ENCODE measurements around the gene SLX9. TPM values are rescaled to one million over a fixed set of nuclear protein-coding genes. Genes with fewer than 3 reads are reported as not detected.

Gene SLX9
- total RNA-seq, 1 donor from 2014 or later = 24.0 TPM

DNA sequence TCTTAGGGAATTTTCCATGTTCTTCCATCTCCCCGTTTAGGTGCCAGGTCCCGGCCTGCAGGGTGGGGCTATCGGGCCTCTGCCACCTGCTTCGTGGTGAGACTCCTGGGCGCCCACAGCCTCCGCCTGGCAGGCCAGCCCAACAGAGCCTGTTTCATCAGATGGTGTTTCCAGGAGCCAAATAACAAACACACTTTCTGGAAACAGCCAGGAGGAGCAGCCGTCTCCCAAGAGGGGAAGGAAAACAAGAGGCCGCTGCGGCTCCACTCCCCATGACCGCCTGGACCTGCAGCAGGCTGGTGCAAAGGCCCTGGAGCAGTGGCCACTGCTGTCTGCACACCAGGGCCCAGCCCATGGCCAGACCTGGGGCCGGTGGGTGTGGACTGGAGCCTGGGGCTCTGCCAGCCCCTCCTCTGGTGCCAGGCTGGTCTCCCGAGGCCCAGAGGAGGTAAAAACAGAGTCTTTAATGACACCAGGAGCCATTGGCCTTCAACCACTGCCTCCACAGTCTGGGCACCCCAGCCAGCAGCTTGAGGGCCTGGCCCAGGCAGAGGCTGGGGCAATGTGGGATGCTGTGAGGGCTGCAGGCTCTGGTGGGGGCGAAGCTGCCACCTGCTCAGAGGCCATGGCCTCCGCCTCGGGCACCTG is 55.0 kb downstream of the SLX9 start:
- TF ChIP-seq, protein P1, sequence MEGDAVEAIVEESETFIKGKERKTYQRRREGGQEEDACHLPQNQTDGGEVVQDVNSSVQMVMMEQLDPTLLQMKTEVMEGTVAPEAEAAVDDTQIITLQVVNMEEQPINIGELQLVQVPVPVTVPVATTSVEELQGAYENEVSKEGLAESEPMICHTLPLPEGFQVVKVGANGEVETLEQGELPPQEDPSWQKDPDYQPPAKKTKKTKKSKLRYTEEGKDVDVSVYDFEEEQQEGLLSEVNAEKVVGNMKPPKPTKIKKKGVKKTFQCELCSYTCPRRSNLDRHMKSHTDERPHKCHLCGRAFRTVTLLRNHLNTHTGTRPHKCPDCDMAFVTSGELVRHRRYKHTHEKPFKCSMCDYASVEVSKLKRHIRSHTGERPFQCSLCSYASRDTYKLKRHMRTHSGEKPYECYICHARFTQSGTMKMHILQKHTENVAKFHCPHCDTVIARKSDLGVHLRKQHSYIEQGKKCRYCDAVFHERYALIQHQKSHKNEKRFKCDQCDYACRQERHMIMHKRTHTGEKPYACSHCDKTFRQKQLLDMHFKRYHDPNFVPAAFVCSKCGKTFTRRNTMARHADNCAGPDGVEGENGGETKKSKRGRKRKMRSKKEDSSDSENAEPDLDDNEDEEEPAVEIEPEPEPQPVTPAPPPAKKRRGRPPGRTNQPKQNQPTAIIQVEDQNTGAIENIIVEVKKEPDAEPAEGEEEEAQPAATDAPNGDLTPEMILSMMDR (IDR thresholded peaks at IDR 0.05) = no peak

DNA sequence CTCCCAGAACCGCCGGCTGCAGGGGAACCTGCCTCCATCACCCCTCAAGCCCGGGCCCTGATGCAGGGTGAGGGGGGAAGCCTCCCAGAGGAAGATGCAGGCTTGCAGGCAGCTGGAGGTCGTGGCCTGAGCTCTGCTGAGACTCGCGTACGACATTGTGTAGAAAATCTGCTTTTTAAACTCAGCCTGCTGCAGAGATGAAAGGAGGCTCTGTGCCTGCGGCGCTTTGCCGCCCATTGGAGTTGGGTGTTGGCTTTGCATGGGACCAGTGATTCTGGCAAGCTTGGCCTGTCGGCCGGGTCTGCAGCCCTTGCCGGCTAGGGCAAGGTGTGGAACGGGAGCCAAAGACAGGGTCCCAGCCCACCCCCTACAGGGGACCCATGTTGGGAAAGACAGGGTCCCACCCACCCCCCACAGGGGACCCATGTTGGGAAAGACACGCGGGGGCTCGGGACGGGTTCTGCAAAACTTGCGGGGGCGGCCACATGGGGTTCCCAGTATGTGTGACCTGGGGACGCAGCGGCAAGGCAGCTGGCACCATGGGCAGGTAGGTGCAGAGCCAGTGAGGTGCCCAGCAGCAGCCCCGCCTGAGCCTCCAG is 55.6 kb downstream of the SLX9 start:
- Mint-ChIP-seq H3K4me3 (ENCODE audit: unreplicated experiment) (no peak overlapping the region), H3K9me3 (ENCODE audit: low read depth) (no peaks in the 10 kb centered on the region), H3K36me3 (ENCODE audit: low read depth) (no peaks in the 10 kb centered on the region), H3K4me1 (ENCODE audit: low read depth) (no peaks in the 10 kb centered on the region), H3K27ac (ENCODE audit: unreplicated experiment) (no peak overlapping the region), H3K27me3 (ENCODE audit: low read depth) (no peaks in the 10 kb centered on the region)
- DNase-seq (ENCODE audit: low spot score) = no peak
- TF ChIP-seq, protein P1 (IDR thresholded peaks at IDR 0.05) = no peak

More for the DNA sequence above, 55.0 kb downstream of the SLX9 start:
- H3K4me1 Mint-ChIP-seq (ENCODE audit: low read depth) = peaks cover under 1% of the 10 kb centered on the region
- H3K36me3 Mint-ChIP-seq (ENCODE audit: low read depth) = no peaks in the 10 kb centered on the region
- no peak for DNase-seq (ENCODE audit: low spot score)
- no peak overlapping the region for H3K4me3 Mint-ChIP-seq (ENCODE audit: unreplicated experiment)
- no peak overlapping the region for H3K27ac Mint-ChIP-seq (ENCODE audit: unreplicated experiment)
- H3K9me3 Mint-ChIP-seq (ENCODE audit: low read depth) = no peaks in the 10 kb centered on the region
- no peaks in the 10 kb centered on the region for H3K27me3 Mint-ChIP-seq (ENCODE audit: low read depth)

DNA sequence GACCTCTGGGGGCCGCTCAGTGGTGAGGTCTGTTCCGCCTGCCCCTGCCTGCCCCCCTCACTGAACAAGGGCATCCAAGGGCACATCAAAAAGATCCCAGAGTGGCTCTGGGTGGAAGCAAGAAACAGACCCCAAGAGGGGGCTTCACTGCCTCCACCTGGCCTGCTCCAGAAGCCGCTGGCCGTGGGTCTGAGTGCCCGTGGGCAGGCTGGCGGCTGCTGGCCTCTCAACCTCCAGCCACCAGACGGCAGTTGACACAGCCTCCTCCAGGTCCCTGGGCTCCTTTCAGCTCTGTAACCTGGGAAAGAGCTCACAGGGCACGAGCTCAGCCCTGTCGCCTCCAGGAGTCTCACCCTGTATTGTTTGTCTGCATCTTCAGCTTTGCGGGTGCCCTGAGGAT is 56.3 kb downstream of the SLX9 start:
- TF ChIP-seq, protein P1 (IDR thresholded peaks at IDR 0.05) = no peak
- DNase-seq (ENCODE audit: low spot score) = no peak
- H3K27ac Mint-ChIP-seq (ENCODE audit: unreplicated experiment) = no peak overlapping the region
- H3K9me3 Mint-ChIP-seq (ENCODE audit: low read depth) = no peaks in the 10 kb centered on the region
- H3K4me3 Mint-ChIP-seq (ENCODE audit: unreplicated experiment) = no peak overlapping the region
- no peaks in the 10 kb centered on the region for H3K27me3 Mint-ChIP-seq (ENCODE audit: low read depth)
- no peaks in the 10 kb centered on the region for H3K36me3 Mint-ChIP-seq (ENCODE audit: low read depth)
- peaks cover 6% of the 10 kb centered on the region for H3K4me1 Mint-ChIP-seq (ENCODE audit: low read depth)

DNA sequence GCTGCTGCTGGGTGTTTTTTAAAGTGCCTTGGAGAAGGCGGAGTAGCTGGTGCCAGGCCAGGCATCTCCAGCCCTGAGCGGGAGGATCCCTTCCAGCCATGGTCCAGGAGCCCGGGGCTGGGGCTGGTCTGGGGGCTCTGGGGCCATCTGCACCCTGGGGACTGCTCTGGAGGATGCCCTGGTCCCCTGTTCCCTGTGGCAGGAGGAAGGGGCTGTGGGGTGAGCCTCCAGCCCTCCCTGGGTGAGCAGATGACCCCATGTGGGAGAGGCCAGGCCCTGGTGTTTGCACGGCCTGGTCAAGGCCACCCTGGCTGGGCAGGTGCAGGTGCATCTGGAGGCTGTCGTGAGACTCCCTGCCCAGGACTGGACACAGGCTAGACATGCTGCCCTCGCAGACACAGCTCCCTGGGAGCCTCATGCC is 56.7 kb downstream of the SLX9 start:
- Mint-ChIP-seq H3K4me3 (ENCODE audit: unreplicated experiment) (no peak overlapping the region), H3K4me1 (ENCODE audit: low read depth) (peaks cover 7% of the 10 kb centered on the region), H3K27me3 (ENCODE audit: low read depth) (no peaks in the 10 kb centered on the region), H3K9me3 (ENCODE audit: low read depth) (no peaks in the 10 kb centered on the region), H3K36me3 (ENCODE audit: low read depth) (no peaks in the 10 kb centered on the region), H3K27ac (ENCODE audit: unreplicated experiment) (no peak overlapping the region)
- TF ChIP-seq, protein P1 (IDR thresholded peaks at IDR 0.05) = no peak
- no peak for DNase-seq (ENCODE audit: low spot score)

DNA sequence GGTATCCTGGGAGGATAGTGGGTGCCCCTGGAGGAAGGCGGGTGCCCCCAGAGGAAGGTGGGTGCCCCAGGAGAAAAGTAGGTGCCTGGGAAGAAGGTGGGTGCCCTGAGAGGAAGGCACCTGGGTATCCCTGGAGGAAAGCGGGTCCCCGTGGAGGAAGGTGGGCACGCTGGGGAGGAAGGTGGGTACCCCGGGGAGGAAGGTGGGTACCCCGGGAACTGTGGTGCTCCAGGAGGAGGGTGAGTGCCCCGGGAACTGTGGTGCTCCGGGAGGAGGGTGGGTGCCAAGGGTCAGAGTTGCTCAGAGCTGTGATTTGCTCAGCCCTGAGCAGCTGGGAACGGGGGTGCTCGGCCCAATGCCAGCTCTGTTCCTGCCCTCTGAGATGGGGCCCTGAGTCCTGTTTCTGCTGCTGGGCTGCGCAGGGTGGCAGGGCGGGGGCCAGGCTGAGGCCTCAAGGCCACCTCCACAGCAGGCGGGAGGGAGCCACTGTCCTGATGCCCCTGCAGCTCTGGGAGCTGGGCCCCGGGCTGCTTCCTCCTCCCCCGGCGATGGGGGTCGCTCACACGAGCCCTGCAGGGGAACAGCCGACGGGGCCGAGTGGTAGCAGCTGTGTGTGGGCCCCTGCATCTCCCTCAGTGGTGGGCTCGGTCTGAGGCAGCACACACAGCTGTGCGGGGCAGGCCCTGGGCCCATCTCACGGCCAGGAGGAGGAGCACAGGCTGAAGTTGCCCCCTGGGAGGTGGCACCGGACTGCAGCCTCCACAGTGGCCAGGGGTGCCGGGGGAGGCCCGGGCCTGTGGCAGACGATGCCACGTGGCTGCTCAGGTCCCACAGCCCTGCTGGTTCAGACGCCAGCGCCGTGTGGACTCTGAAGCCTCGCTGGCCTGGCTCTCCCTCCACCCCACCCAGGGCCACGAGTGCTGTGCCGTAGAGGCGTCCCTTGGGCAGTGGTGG is 57.4 kb downstream of the SLX9 start:
- peaks cover 7% of the 10 kb centered on the region for H3K4me1 Mint-ChIP-seq (ENCODE audit: low read depth)
- no peaks in the 10 kb centered on the region for H3K9me3 Mint-ChIP-seq (ENCODE audit: low read depth)
- DNase-seq (ENCODE audit: low spot score) = no peak
- H3K27ac Mint-ChIP-seq (ENCODE audit: unreplicated experiment) = no peak overlapping the region
- H3K36me3 Mint-ChIP-seq (ENCODE audit: low read depth) = no peaks in the 10 kb centered on the region
- TF ChIP-seq, protein P1 (IDR thresholded peaks at IDR 0.05) = no peak
- no peak overlapping the region for H3K4me3 Mint-ChIP-seq (ENCODE audit: unreplicated experiment)
- no peaks in the 10 kb centered on the region for H3K27me3 Mint-ChIP-seq (ENCODE audit: low read depth)
